Stomach (tissue), 9 donors: Measurements from ENCODE around the gene G0S2. TPM values are rescaled to one million over a fixed set of nuclear protein-coding genes. Genes with fewer than 3 reads are reported as not detected.

Experiments used
- DNase-seq, 2 donors: peaks; one replicate each; pipeline versions ENCODE4 v3.0.0 to v3.0.0-alpha.2; 2013 to 2019
- H3K27ac ChIP-seq, 5 donors: fragments of 200-600 bp in 4 of 5; sonication (generic) in 4 of 5; one replicate each; pipeline ENCODE4 v1.5.1; 2013 to 2019; ENCODE audit warnings: mild to moderate bottlenecking in 1 of 5, moderate library complexity in 1 of 5
- H3K27me3 ChIP-seq, 3 donors: fragments of 200-600 bp; sonication (generic); one replicate each; pipeline ENCODE4 v1.5.1; 2017 to 2019; ENCODE audit warnings: mixed run types in 1 of 3
- H3K36me3 ChIP-seq, 4 donors: fragments of 200-600 bp; sonication (generic); 1 replicate in 3 of 4; 2 replicates in 1 of 4; pipeline ENCODE4 v1.5.1; 2016 to 2019
- H3K4me1 ChIP-seq, 4 donors: fragments of 200-600 bp; sonication (generic); one replicate each; pipeline ENCODE4 v1.5.1; 2016 to 2019
- H3K4me3 ChIP-seq, 4 donors: fragments of 200-600 bp; sonication (generic) in 3 of 4; one replicate each; pipeline ENCODE4 v1.5.1; 2016 to 2019; ENCODE audit warnings: mild to moderate bottlenecking in 1 of 4
- H3K9me3 ChIP-seq, 4 donors: fragments of 200-600 bp; sonication (generic); one replicate each; pipeline ENCODE4 v1.5.1; 2016 to 2019
- CTCF ChIP-seq, 7 experiments: fragments of 450-650 bp in 4 of 7; fragments of 200-600 bp in 3 of 7; sonication (generic) in 3 of 7; IDR thresholded peaks; one replicate each; pipeline ENCODE4 v1.5.1; 2016 to 2019; ENCODE audit warnings: antibody characterized with exemption in 7 of 7, control low read depth in 2 of 7, mild to moderate bottlenecking in 1 of 7
- EP300 ChIP-seq: sonication (generic); formaldehyde crosslinking; IDR thresholded peaks from one replicate; pipeline ENCODE4 v1.6.1; 2017; ENCODE audit warnings: antibody characterized with exemption
- POLR2A ChIP-seq, 4 donors: fragments of 450-650 bp; IDR thresholded peaks; one replicate each; pipeline ENCODE4 v1.6.1; 2016; ENCODE audit warnings: antibody characterized with exemption in 4 of 4, control low read depth in 2 of 4, mild to moderate bottlenecking in 1 of 4, moderate library complexity in 1 of 4
- POLR2AphosphoS5 ChIP-seq, 3 donors: sonication (generic); formaldehyde crosslinking; IDR thresholded peaks; one replicate each; pipeline ENCODE4 v1.6.1; 2016; ENCODE audit warnings: antibody characterized with exemption in 3 of 3
- WGBS, 5 donors: extraction: QIAGEN DNeasy Blood & Tissue Kit in 3 of 5; methylation state at CpG; one replicate each; pipeline versions ENCODE4 v1.1.5 to v1.1.7; 2013 to 2018; 5-methylcytosine and 5-hydroxymethylcytosine counted together
- intact Hi-C: fragments of 100-400 bp; cut with DNase I; formaldehyde crosslinking; loops from one replicate; pipeline ENCODE4 v1.15.1; 2023; ENCODE audit warnings: low total_unique reads
- polyA plus RNA-seq, 3 donors: library from polyadenylated mRNA; stranded (reverse); fragments of 200-250 nt; gene quantifications; one replicate each; pipeline ENCODE4 v1.2.3, GENCODE V29; 2013
- total RNA-seq, 5 donors: library from RNA; depleted of rRNA; stranded (reverse); fragments of >200 nt; gene quantifications; one replicate each; pipeline versions ENCODE4 v1.1.0 to v1.2.3, GENCODE V29; 2014 to 2016
- donor health status: healthy with polysubstance abuse.
- donor health status: Bipolar disorder and iron deficiency.
- donor health status: healthy.

G0S2 gene
- total and polyA plus RNA-seq, 8 donors, result 11.0 to 227 (median 49.1) TPM; not detected in 1

- Histone ChIP-seq H3K4me3 (no peak overlapping the region), H3K36me3 (no peaks in the 10 kb centered on the region), H3K27ac (no peak overlapping the region), H3K27me3 (no peaks in the 10 kb centered on the region), H3K4me1 (peaks cover 0 to 28% (median 0%) of the 10 kb centered on the region in 4 donors), H3K9me3 (no peaks in the 10 kb centered on the region)
- DNase-seq, result no peak
- WGBS, 5 donors, result 61 to 81% (median 70%) methylated on average over 2 to 4 of the region's 4 CpGs
- intact Hi-C loops, result no loop called here
- no peak for TF ChIP-seq CTCF (IDR thresholded peaks at IDR 0.05)
- TF ChIP-seq EP300, result no peak
- TF ChIP-seq POLR2AphosphoS5 (IDR thresholded peaks at IDR 0.05), result no peak
Observed at GRCh38 chr1:209685821-209686220, 10.6 kb downstream of the G0S2 start.

GRCh38 chr1:209686322-209686721, 11.1 kb downstream of the G0S2 start:
- peaks cover 0 to 31% (median 0%) of the 10 kb centered on the region in 4 donors for H3K4me1 ChIP-seq
- H3K27me3 ChIP-seq, result no peaks in the 10 kb centered on the region
- no peaks in the 10 kb centered on the region for H3K9me3 ChIP-seq
- 68 to 83% (median 79%) methylated on average over 4 of the region's 4 CpGs for WGBS, 5 donors
- H3K36me3 ChIP-seq, result no peaks in the 10 kb centered on the region
- no peak overlapping the region for H3K27ac ChIP-seq
- peak in 1 of 2 donors; percentile 22 for DNase-seq
- H3K4me3 ChIP-seq, result no peak overlapping the region
- intact Hi-C loops, result no loop called here
- no peak for TF ChIP-seq EP300
- TF ChIP-seq POLR2AphosphoS5 (IDR thresholded peaks at IDR 0.05), result no peak
- no peak for TF ChIP-seq CTCF (IDR thresholded peaks at IDR 0.05)
- no peak for TF ChIP-seq POLR2A (IDR thresholded peaks at IDR 0.05)

- 42 to 59% (median 50%) methylated on average over 1 of the region's 1 CpG for WGBS, 5 donors
- H3K27me3 ChIP-seq, result no peaks in the 10 kb centered on the region
- TF ChIP-seq POLR2AphosphoS5 (IDR thresholded peaks at IDR 0.05), result no peak
- no peak for TF ChIP-seq EP300
- TF ChIP-seq CTCF (IDR thresholded peaks at IDR 0.05), result no peak
- TF ChIP-seq POLR2A (IDR thresholded peaks at IDR 0.05), result no peak
- peak overlapping the region in 2 of 5 donors; percentile 17 to 30 for H3K27ac ChIP-seq
- peak in 1 of 2 donors; percentile 77 for DNase-seq
- no peaks in the 10 kb centered on the region for H3K9me3 ChIP-seq
- peaks cover 0 to 51% (median 3%) of the 10 kb centered on the region in 4 donors for H3K4me1 ChIP-seq
- no peak overlapping the region for H3K4me3 ChIP-seq
- intact Hi-C loops, result no loop called here
- H3K36me3 ChIP-seq, result no peaks in the 10 kb centered on the region
Observed at GRCh38 chr1:209688746-209689234, 13.6 kb downstream of the G0S2 start.

- Histone ChIP-seq H3K4me3 (no peak overlapping the region), H3K27me3 (no peaks in the 10 kb centered on the region), H3K9me3 (no peaks in the 10 kb centered on the region), H3K36me3 (no peaks in the 10 kb centered on the region), H3K27ac (no peak overlapping the region), H3K4me1 (peaks cover 0 to 51% (median 3%) of the 10 kb centered on the region in 4 donors)
- peak; percentile 40 to 44 for DNase-seq
- no peak for TF ChIP-seq POLR2A (IDR thresholded peaks at IDR 0.05)
- intact Hi-C loops, result no loop called here
- 53 to 67% (median 60%) methylated on average over 4 of the region's 4 CpGs for WGBS, 5 donors
Observed at GRCh38 chr1:209689477-209689876, 14.3 kb downstream of the G0S2 start.

- Histone ChIP-seq H3K4me1 (peaks cover 0 to 44% (median 3%) of the 10 kb centered on the region in 4 donors), H3K36me3 (no peaks in the 10 kb centered on the region), H3K27ac (peak overlapping the region in 2 of 5 donors; percentile 18 to 19), H3K4me3 (no peak overlapping the region), H3K27me3 (no peaks in the 10 kb centered on the region), H3K9me3 (no peaks in the 10 kb centered on the region)
- TF ChIP-seq EP300 (no peak), POLR2A (IDR thresholded peaks at IDR 0.05) (no peak), CTCF (IDR thresholded peaks at IDR 0.05) (no peak), POLR2AphosphoS5 (IDR thresholded peaks at IDR 0.05) (no peak)
- DNase-seq, result no peak
- intact Hi-C loops, result loop anchor here (5.0 kb wide), 1 partner anchor 114 kb away; no protein-coding TSS in a partner anchor
- 50 to 60% (median 55%) methylated on average over 3 of the region's 3 CpGs for WGBS, 5 donors
Observed at GRCh38 chr1:209691237-209691636, 16.0 kb downstream of the G0S2 start.
